Neural progenitor cell (in vitro differentiated cells): Measurements from ENCODE around the gene PDLIM4. TPM values are rescaled to one million over a fixed set of nuclear protein-coding genes. Genes with fewer than 3 reads are reported as not detected.

Source experiments
- DNase-seq: peaks from one replicate; pipeline ENCODE4 v3.0.0-alpha.2; 2016; ENCODE audit warnings: low spot score
- H2AFZ ChIP-seq: fragments of 200-600 bp; sonication (generic); replicated peaks from 2 replicates; pipeline ENCODE4 v1.6.1; 2016; ENCODE audit warnings: antibody characterized with exemption
- H3F3A ChIP-seq: fragments of 200-600 bp; sonication (generic); 2 replicates; pipeline ENCODE4 v1.6.1; 2016; ENCODE audit warnings: antibody characterized with exemption, low read depth
- H3K27ac ChIP-seq: fragments of 200-600 bp; sonication (generic); 2 replicates; pipeline ENCODE4 v1.5.1; 2016; ENCODE audit warnings: mild to moderate bottlenecking
- H3K27me3 ChIP-seq: fragments of 200-600 bp; sonication (generic); 2 replicates; pipeline ENCODE4 v1.6.1; 2016; ENCODE audit warnings: mild to moderate bottlenecking, moderate library complexity
- H3K36me3 ChIP-seq: fragments of 200-600 bp; sonication (generic); 2 replicates; pipeline ENCODE4 v1.5.1; 2016
- H3K4me1 ChIP-seq: fragments of 200-600 bp; sonication (generic); 2 replicates; pipeline ENCODE4 v1.6.1; 2016; ENCODE audit warnings: mixed run types
- H3K4me2 ChIP-seq: fragments of 200-600 bp; sonication (generic); 2 replicates; pipeline ENCODE4 v1.6.1; 2016
- H3K4me3 ChIP-seq: fragments of 200-600 bp; sonication (generic); 2 replicates; pipeline ENCODE4 v1.5.1; 2016
- H3K79me2 ChIP-seq: fragments of 200-600 bp; sonication (generic); 2 replicates; pipeline ENCODE4 v1.6.1; 2016; ENCODE audit warnings: low read depth
- H3K9ac ChIP-seq: fragments of 200-600 bp; sonication (generic); 2 replicates; pipeline ENCODE4 v1.6.1; 2016
- H3K9me3 ChIP-seq: fragments of 200-600 bp; sonication (generic); 2 replicates; pipeline ENCODE4 v1.5.1; 2016; ENCODE audit warnings: low read depth
- H4K20me1 ChIP-seq: fragments of 200-600 bp; sonication (generic); 2 replicates; pipeline ENCODE4 v1.6.1; 2016; ENCODE audit warnings: low read depth
- H3K27ac Mint-ChIP-seq: 3 replicates; pipeline ENCODE4 v1.8.0; 2021; ENCODE audit warnings: mixed read lengths
- H3K27me3 Mint-ChIP-seq: 2 replicates; pipeline ENCODE4 v1.8.0; 2022; ENCODE audit warnings: low read depth, mild to moderate bottlenecking, inconsistent platforms, moderate library complexity, mixed read lengths; ENCODE audit not compliant: insufficient read depth
- H3K36me3 Mint-ChIP-seq: 3 replicates; pipeline ENCODE4 v1.8.0; 2021; ENCODE audit warnings: mixed read lengths
- H3K4me1 Mint-ChIP-seq: 3 replicates; pipeline ENCODE4 v1.8.0; 2021; ENCODE audit warnings: mixed read lengths
- H3K4me3 Mint-ChIP-seq: 3 replicates; pipeline ENCODE4 v1.8.0; 2021; ENCODE audit warnings: mild to moderate bottlenecking, moderate library complexity, mixed read lengths
- H3K9me3 Mint-ChIP-seq: 3 replicates; pipeline ENCODE4 v1.8.0; 2020; ENCODE audit warnings: mixed read lengths
- CTCF ChIP-seq: fragments of 200-600 bp; sonication (generic); IDR thresholded peaks from 2 replicates; pipeline ENCODE4 v1.5.1; 2017; ENCODE audit warnings: antibody characterized with exemption, mild to moderate bottlenecking
- EZH2 ChIP-seq: fragments of 200-600 bp; sonication (generic); IDR thresholded peaks from 2 replicates; pipeline ENCODE4 v1.6.1; 2017; ENCODE audit warnings: antibody characterized with exemption, mild to moderate bottlenecking, moderate library complexity
- EZH2phosphoT487 ChIP-seq: fragments of 200-600 bp; sonication (generic); IDR thresholded peaks from 2 replicates; pipeline ENCODE4 v1.6.1; 2017; ENCODE audit warnings: antibody characterized with exemption
- total RNA-seq: library from RNA; depleted of rRNA; stranded (reverse); fragments of >200 nt; gene quantifications from 2 replicates; pipeline ENCODE4 v1.2.3, GENCODE V29; 2015; ENCODE audit warnings: low replicate concordance

PDLIM4 gene
- total RNA-seq, 1 donor from 2014 or later: 8.3 TPM

- Histone ChIP-seq H3K36me3 (no peaks in the 10 kb centered on the region), H2AFZ (no peak overlapping the region), H3K79me2 (no peaks in the 10 kb centered on the region), H3K4me3 (no peak overlapping the region), H3K4me2 (no peak overlapping the region), H4K20me1 (no peaks in the 10 kb centered on the region), H3K27me3 (no peaks in the 10 kb centered on the region), H3K9ac (no peak overlapping the region), H3K4me1 (peaks cover 7% of the 10 kb centered on the region), H3F3A (no peaks in the 10 kb centered on the region), H3K9me3 (no peaks in the 10 kb centered on the region), H3K27ac (no peak overlapping the region)
- Mint-ChIP-seq H3K4me1 (peaks cover 46% of the 10 kb centered on the region), H3K27me3 (peaks cover 4% of the 10 kb centered on the region), H3K9me3 (no peaks in the 10 kb centered on the region), H3K4me3 (no peak overlapping the region), H3K36me3 (peaks cover 8% of the 10 kb centered on the region), H3K27ac (peak overlapping the region; percentile 63)
- peak; percentile 39 for DNase-seq
- TF ChIP-seq EZH2 (no peak), CTCF (no peak), EZH2phosphoT487 (no peak)
These were observed 11.5 kb downstream of the PDLIM4 start for GRCh38 chr5:132268769-132269551.

- peaks cover 2% of the 10 kb centered on the region for H3K27me3 Mint-ChIP-seq
- no peaks in the 10 kb centered on the region for H3K79me2 ChIP-seq
- peaks cover 6% of the 10 kb centered on the region for H3K36me3 Mint-ChIP-seq
- no peaks in the 10 kb centered on the region for H3K27me3 ChIP-seq
- H3F3A ChIP-seq: no peaks in the 10 kb centered on the region
- TF ChIP-seq CTCF (no peak), EZH2 (no peak), EZH2phosphoT487 (no peak)
- no peaks in the 10 kb centered on the region for H3K9me3 Mint-ChIP-seq
- H2AFZ ChIP-seq: no peak overlapping the region
- no peak for DNase-seq
- no peak overlapping the region for H3K9ac ChIP-seq
- H3K4me1 Mint-ChIP-seq: peaks cover 38% of the 10 kb centered on the region
- no peak overlapping the region for H3K4me2 ChIP-seq
- no peak overlapping the region for H3K4me3 ChIP-seq
- peaks cover 7% of the 10 kb centered on the region for H3K4me1 ChIP-seq
- no peak overlapping the region for H3K27ac Mint-ChIP-seq
- H4K20me1 ChIP-seq: no peaks in the 10 kb centered on the region
- H3K9me3 ChIP-seq: no peaks in the 10 kb centered on the region
- no peaks in the 10 kb centered on the region for H3K36me3 ChIP-seq
- H3K4me3 Mint-ChIP-seq: no peak overlapping the region
- H3K27ac ChIP-seq: no peak overlapping the region
These were observed 12.3 kb downstream of the PDLIM4 start for GRCh38 chr5:132269635-132270334.

GRCh38 chr5:132270335-132270665 is 12.8 kb downstream of the PDLIM4 start:
- no peaks in the 10 kb centered on the region for H3K27me3 ChIP-seq
- no peaks in the 10 kb centered on the region for H3K9me3 ChIP-seq
- no peak overlapping the region for H3K9ac ChIP-seq
- peaks cover 35% of the 10 kb centered on the region for H3K4me1 Mint-ChIP-seq
- TF ChIP-seq CTCF (no peak), EZH2phosphoT487 (no peak), EZH2 (no peak)
- no peak overlapping the region for H3K27ac ChIP-seq
- H3K4me3 Mint-ChIP-seq: no peak overlapping the region
- no peaks in the 10 kb centered on the region for H3F3A ChIP-seq
- H3K9me3 Mint-ChIP-seq: peaks cover under 1% of the 10 kb centered on the region
- H3K27ac Mint-ChIP-seq: no peak overlapping the region
- H3K4me1 ChIP-seq: peaks cover 7% of the 10 kb centered on the region
- H3K4me3 ChIP-seq: no peak overlapping the region
- no peaks in the 10 kb centered on the region for H3K36me3 ChIP-seq
- no peak overlapping the region for H2AFZ ChIP-seq
- no peaks in the 10 kb centered on the region for H3K79me2 ChIP-seq
- no peak overlapping the region for H3K4me2 ChIP-seq
- H3K27me3 Mint-ChIP-seq: peaks cover 2% of the 10 kb centered on the region
- DNase-seq: no peak
- no peaks in the 10 kb centered on the region for H4K20me1 ChIP-seq
- peaks cover 7% of the 10 kb centered on the region for H3K36me3 Mint-ChIP-seq
